ENCODE data around the gene STRN4.
"Not testable (repeated sequence)": the region's sequence is repeated elsewhere in the genome, so short reads cannot be mapped to it uniquely, and the experiment has no call there.

Gene STRN4, protein sequence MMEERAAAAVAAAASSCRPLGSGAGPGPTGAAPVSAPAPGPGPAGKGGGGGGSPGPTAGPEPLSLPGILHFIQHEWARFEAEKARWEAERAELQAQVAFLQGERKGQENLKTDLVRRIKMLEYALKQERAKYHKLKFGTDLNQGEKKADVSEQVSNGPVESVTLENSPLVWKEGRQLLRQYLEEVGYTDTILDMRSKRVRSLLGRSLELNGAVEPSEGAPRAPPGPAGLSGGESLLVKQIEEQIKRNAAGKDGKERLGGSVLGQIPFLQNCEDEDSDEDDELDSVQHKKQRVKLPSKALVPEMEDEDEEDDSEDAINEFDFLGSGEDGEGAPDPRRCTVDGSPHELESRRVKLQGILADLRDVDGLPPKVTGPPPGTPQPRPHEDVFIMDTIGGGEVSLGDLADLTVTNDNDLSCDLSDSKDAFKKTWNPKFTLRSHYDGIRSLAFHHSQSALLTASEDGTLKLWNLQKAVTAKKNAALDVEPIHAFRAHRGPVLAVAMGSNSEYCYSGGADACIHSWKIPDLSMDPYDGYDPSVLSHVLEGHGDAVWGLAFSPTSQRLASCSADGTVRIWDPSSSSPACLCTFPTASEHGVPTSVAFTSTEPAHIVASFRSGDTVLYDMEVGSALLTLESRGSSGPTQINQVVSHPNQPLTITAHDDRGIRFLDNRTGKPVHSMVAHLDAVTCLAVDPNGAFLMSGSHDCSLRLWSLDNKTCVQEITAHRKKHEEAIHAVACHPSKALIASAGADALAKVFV

DNA sequence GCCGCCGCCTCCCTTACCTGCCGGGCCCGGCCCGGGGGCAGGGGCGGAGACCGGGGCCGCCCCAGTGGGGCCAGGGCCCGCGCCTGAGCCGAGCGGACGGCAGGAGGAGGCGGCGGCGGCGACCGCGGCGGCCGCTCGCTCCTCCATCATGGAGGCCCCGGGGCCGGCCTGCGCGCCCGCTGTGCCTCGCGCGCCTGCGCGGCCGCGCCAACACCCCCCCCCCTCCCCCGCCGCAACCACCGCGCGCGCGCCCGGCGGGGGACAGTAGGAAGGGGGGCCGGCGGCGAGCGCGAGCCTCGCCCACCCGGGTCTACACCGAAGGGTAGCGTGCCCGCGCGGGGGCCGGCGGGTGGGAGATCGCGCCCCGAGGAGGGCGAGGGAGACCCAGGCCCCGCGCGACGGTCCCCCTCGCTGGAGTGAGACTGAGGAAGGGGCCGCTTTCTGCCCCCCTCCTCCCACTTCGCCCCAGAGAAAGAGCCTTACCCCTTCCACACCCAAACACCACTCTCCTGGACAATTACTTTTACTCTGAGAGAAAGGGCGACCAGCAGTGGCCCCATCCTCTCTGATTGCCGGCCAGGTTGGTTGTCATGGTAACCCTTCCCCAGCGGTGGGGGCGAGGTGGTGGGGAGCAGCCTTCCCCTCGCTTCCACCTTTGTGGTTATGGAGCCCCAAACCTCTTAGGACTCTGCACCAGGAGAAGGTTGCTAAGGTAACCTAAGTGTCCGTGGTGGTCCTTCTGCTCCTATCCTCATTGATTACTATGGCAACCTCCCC, at the start of gene STRN4:
Gene STRN4 (minus strand): TSS at position 170 of the 777 bp plus-strand sequence. CDS start 20 bp downstream, at position 150.
- no peak for FAIRE-seq

DNA sequence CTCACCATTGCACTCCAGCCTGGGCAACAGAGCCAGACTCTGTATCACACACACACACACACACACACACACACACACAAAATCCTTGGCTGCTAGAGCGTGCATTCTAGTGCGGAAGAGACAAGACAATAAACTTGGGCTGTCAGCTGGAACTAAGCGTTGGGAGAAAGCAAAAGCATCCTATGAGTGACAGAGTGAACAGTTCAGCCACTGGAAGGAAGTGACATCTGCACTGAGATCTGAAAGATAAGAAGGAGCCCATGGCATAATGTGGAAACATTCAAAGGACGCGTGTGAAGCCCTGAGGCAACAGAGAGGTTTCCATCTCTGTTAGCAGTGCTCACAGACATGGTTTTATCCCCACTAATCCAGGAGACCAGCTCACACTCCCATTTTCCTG, 45.7 kb upstream of the STRN4 start:
- FAIRE-seq, result no peak

- FAIRE-seq, result no peak
Observed at GRCh38 chr19:46789371-46789770, 43.1 kb upstream of the STRN4 start.

GRCh38 chr19:46788968-46789338, 42.7 kb upstream of the STRN4 start:
- no peak for FAIRE-seq

DNA sequence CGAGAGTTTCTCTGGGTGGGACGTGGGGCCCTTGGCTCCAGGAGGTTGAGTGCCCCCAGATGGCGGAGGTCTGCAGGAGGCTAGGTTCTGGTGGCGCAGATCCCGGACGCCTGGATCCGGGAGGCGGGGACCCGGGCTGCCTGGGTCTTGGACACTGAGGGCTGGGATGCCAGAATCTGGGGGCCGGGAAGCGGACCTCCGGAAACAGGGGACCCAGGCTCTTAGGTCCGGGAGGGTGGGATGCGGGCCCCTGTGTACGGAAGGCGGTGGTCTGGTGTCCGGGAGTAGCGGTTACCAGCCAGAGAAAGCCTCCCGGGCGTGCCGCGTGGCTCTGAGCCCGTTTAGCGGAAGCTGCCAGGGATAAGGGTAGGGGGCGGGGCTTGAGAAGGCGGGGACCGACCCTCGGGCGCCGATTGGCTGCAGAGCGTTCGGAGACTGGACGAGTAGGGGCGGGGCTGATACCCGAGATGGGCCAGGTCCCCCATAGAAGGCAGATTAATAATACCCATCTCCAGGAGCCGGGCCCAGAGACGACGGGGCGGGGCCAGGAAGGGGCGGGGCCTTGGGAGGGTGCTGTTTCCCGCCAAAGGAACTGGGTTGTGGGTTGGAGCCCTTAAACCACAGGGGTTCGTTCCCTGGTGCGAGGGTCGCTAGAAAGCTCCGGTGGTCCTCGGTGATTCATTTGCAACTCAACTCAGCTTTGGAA, 42.2 kb upstream of the STRN4 start, which contains the start of gene SLC1A5:
Gene SLC1A5 (minus strand): TSS at position 333 of the 706 bp plus-strand sequence. CDS start 629 bp downstream, outside the sequence.
- FAIRE-seq, result peak; percentile 49

DNA sequence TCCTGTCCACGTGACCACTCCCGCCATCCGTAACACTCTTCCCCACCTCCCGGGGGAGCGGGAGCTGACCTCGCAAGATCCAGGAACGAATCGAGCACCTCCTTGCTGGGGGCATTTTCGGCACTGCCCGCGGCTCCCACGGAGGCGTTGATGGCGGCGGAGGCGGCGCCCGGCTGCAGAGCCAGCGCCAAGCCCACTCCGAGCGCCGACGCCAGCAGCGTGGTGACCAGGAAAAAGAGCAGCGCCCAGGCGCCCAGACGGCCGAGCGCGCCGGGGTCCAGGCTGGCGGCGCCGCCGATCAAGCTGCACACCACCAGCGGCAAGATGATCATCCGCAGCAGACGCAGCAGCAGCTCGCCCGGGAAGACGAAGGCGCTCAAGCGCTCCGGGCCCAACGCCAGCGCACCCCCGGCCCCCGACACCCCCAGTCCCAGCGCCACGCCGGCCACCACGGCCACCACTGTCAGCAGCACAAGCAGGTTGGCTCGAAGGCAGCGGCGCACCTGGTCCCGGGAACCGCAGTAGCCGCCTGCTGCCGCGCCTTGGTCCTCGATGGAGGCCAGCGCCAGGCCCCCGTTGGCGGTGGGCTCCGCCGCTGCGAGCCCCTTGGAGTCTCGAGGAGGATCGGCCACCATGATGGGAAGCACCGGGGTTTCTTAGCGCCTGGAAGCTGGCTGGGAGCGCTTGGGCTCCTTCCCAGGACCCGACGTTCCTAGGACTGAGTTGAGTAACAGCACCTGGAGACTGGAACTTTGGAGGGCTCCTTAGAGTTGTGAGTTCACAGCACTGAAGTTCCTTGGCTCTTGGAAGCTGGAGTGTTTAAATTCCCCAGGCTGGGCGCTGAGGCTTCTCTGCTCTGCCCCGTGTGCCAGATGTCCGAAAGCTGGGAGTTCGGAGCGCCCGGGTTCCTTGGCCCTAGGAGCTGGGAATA, 41.3 kb upstream of the STRN4 start:
- no peak for FAIRE-seq

DNA sequence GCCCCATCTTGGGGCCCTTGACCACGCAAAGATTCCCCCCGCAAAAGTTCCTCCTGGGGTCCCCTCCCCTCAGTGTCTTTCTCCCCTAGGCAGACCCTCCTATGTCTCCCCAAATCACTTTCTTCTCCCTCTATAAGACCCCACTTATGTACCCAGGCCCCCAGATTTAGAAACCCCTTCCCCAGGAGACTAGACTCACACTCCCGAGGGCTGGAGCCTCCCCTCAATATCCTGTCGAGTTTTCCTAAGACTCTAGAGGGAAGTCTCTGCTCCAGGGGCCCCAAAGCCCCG, 40.7 kb upstream of the STRN4 start:
- FAIRE-seq, result no peak

GRCh38 chr19:46786236-46787039, 40.2 kb upstream of the STRN4 start:
- FAIRE-seq, result no peak

DNA sequence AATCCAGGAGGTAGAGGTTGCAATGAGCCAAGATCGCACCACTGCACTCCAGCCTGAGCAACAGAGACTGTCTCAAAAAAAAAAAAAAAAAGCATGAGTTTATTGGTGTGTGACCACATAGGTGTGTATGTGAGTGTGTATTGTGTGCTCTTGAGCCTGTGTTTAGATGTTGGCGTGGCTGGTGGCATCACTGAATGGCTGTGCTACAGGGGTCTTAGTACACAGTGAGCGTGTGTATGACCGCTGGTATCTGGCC, 39.7 kb upstream of the STRN4 start:
- FAIRE-seq, result no peak

- FAIRE-seq, result no peak
Observed at GRCh38 chr19:46785054-46785979, 39.1 kb upstream of the STRN4 start.

GRCh38 chr19:46784262-46785053, 38.2 kb upstream of the STRN4 start:
- FAIRE-seq, result no peak

GRCh38 chr19:46783670-46784069, 37.4 kb upstream of the STRN4 start:
- no peak for FAIRE-seq

DNA sequence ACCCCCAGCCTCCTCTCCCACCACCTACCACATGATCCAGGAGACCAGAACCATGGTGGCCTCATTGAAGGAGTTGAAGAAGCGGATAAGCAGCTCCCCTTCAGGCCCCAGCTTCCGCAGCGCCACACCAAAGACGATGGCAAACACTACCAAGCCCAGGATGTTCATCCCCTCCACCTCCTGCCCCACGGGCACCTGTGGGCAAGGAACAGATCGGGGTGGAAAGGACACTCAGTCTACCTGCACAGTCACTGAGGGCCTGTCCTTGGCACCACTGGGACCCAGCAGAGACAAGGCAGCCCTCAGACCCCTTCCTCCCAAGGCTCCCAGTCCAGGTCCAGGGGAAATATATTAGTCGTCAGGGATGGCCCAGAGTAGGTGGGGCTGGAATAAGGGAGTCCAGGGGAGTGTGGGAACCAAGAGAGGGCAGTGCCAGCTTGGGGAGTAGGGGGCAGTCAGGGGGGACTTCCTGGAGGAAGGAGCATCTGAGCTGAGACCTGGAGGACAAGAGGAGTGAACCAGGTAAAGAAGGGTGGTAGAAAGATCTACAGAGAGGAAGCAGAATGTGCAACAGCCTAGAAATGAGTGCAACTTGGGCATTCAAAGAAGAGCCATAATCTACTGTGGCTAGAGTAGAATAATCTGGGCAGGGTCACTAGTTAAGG, 36.2 kb upstream of the STRN4 start:
- FAIRE-seq, result no peak

- not testable (repeated sequence) for FAIRE-seq
Observed at GRCh38 chr19:46777956-46778645, 31.9 kb upstream of the STRN4 start.

- FAIRE-seq, result no peak
Observed at GRCh38 chr19:46776927-46777911, 31.0 kb upstream of the STRN4 start.

DNA sequence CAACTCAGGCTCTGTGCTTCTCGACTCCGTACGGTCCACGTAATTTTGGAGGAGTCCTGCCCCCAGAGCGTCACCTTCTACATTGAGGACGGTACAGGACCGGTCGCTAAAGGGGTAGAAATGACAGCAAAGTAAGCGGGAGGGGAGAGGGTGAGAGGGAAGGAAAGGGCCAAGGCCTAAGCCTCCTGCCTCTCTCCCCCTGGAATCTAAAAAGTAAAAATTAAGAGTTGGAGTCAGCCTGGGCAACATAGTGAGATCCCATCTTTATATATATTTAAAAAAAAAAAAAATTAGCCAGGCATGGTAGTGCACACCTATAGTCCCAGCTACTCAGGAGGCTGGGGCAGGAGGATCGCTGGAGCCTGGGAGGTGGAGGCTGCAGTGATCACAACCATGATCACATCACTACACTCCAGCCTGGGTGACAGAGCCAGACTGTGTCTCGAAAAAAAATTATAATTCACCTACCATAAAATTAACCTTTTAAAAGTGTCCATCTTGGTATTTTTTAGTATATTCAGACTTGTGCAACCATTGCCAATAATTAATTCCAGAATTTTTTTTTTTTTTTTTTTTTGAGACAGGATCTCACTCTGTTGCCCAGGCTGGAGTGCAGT, 29.5 kb upstream of the STRN4 start:
- no peak for FAIRE-seq

All from A204.1 (cell line).